Eye (tissue), 1 donor: ENCODE measurements around the gene TUBA3D.
"Not testable (repeated sequence)": the region's sequence is repeated elsewhere in the genome, so short reads cannot be mapped to it uniquely, and the experiment has no call there.

Source experiments
- DNase-seq: peaks from one replicate; pipeline ENCODE4 v3.0.0-alpha.2; 2015

The TUBA3D gene

GRCh38 chr2:131516011-131516410, 40.1 kb downstream of the TUBA3D start:
- no peak for DNase-seq

GRCh38 chr2:131516621-131517020, 40.7 kb downstream of the TUBA3D start:
- DNase-seq, result not testable (repeated sequence)

GRCh38 chr2:131517106-131517831, 41.4 kb downstream of the TUBA3D start:
- no peak for DNase-seq

GRCh38 chr2:131517856-131518255, 41.9 kb downstream of the TUBA3D start:
- not testable (repeated sequence) for DNase-seq

- not testable (repeated sequence) for DNase-seq
Measured at GRCh38 chr2:131518531-131518930, 42.6 kb downstream of the TUBA3D start.

GRCh38 chr2:131519466-131519865, 43.5 kb downstream of the TUBA3D start:
- DNase-seq, result no peak

- not testable (repeated sequence) for DNase-seq
Measured at GRCh38 chr2:131519871-131520470, 44.1 kb downstream of the TUBA3D start.

GRCh38 chr2:131520526-131520925, 44.6 kb downstream of the TUBA3D start:
- DNase-seq, result no peak

GRCh38 chr2:131521524-131521923, 45.6 kb downstream of the TUBA3D start:
- not testable (repeated sequence) for DNase-seq

GRCh38 chr2:131521961-131522781, 46.3 kb downstream of the TUBA3D start:
- no peak for DNase-seq

GRCh38 chr2:131525256-131525655, 49.3 kb downstream of the TUBA3D start:
- DNase-seq, result not testable (repeated sequence)

GRCh38 chr2:131527131-131528001, 51.4 kb downstream of the TUBA3D start, which contains the start of gene CCDC74A:
Gene CCDC74A, plus strand, starts transcription at chr2:131527888. Its CDS starts 83 bp downstream, at chr2:131527971.
- DNase-seq, result peak; percentile 83

- DNase-seq, result not testable (repeated sequence)
Measured at GRCh38 chr2:131528981-131529863, 53.3 kb downstream of the TUBA3D start.

GRCh38 chr2:131529864-131530445, 54.0 kb downstream of the TUBA3D start:
- DNase-seq, result not testable (repeated sequence)

- not testable (repeated sequence) for DNase-seq
Measured at GRCh38 chr2:131530626-131531344, 54.9 kb downstream of the TUBA3D start.

GRCh38 chr2:131531547-131532185, 55.7 kb downstream of the TUBA3D start:
- DNase-seq, result not testable (repeated sequence)
